HepG2 (cell line): ENCODE measurements around the gene RBM3. TPM values are rescaled to one million over a fixed set of nuclear protein-coding genes. Genes with fewer than 3 reads are reported as not detected.

Experiments
- ASH2L ChIP-seq: fragments of 300-600, 200-600 bp; sonication (generic); IDR thresholded peaks from 2 replicates; pipeline ENCODE4 v1.7.0; 2017; ENCODE audit warnings: low read depth, mild to moderate bottlenecking, moderate library complexity, mixed read lengths, low read length; ENCODE audit not compliant: insufficient read length
- BORCS8-MEF2B ChIP-seq: sonication (generic); formaldehyde crosslinking; IDR thresholded peaks from 2 replicates; pipeline ENCODE4 v1.8.0; 2022; ENCODE audit warnings: mild to moderate bottlenecking, missing genetic modification reagents
- ESRRA ChIP-seq: sonication (generic); formaldehyde crosslinking; IDR thresholded peaks from 2 replicates; pipeline ENCODE4 v1.5.1; 2020; ENCODE audit warnings: mild to moderate bottlenecking, low read depth, missing genetic modification reagents
- GABPB1 ChIP-seq: IDR thresholded peaks from 2 replicates; pipeline ENCODE4 v1.6.1; 2016; ENCODE audit warnings: mild to moderate bottlenecking, missing genetic modification reagents, moderate library complexity, missing compliant biosample characterization
- GATAD2A ChIP-seq: IDR thresholded peaks from 2 replicates; pipeline ENCODE4 v1.6.1; 2016
- MED13 ChIP-seq: sonication (generic); formaldehyde crosslinking; IDR thresholded peaks from 2 replicates; pipeline ENCODE4 v1.5.0; 2020; ENCODE audit warnings: missing genetic modification reagents
- MED8 ChIP-seq: sonication (generic); formaldehyde crosslinking; IDR thresholded peaks from 2 replicates; pipeline ENCODE4 v1.8.1; 2023; ENCODE audit warnings: mild to moderate bottlenecking, missing genetic modification reagents; ENCODE audit not compliant: insufficient replicate concordance
- NCOA5 ChIP-seq: sonication (generic); formaldehyde crosslinking; IDR thresholded peaks from 2 replicates; pipeline ENCODE4 v1.4.0; 2020; ENCODE audit warnings: missing genetic modification reagents
- NFE2L1 ChIP-seq: sonication (generic); formaldehyde crosslinking; IDR thresholded peaks from 2 replicates; pipeline ENCODE4 v1.4.0; 2020; ENCODE audit warnings: missing genetic modification reagents, mild to moderate bottlenecking, borderline replicate concordance
- NFE2L2 ChIP-seq: fragments of 150-350 bp; IDR thresholded peaks from 2 replicates; pipeline ENCODE4 v1.6.1; 2014; ENCODE audit warnings: low read length
- NRL ChIP-seq: sonication (generic); formaldehyde crosslinking; IDR thresholded peaks from 2 replicates; pipeline ENCODE4 v1.5.0; 2020; ENCODE audit warnings: missing genetic modification reagents, mild to moderate bottlenecking, moderate library complexity, borderline replicate concordance
- POGZ ChIP-seq: sonication (generic); formaldehyde crosslinking; IDR thresholded peaks from 2 replicates; pipeline ENCODE4 v1.4.0; 2020; ENCODE audit warnings: mild to moderate bottlenecking, missing genetic modification reagents
- RNF2 ChIP-seq: fragments of 450-650 bp; conservative IDR thresholded peaks from 2 replicates; pipeline ENCODE4 v1.6.1; 2016; ENCODE audit warnings: low read depth
- SAFB2 ChIP-seq: sonication (generic); formaldehyde crosslinking; IDR thresholded peaks from 2 replicates; pipeline ENCODE4 v1.5.1; 2020; ENCODE audit warnings: missing genetic modification reagents, low read depth, mild to moderate bottlenecking, borderline replicate concordance
- SP1 ChIP-seq, 2 experiments: fragments of 450-650 bp in 1 of 2; sonication (generic) in 1 of 2; formaldehyde crosslinking in 1 of 2; IDR thresholded peaks; 2 replicates each; pipeline versions ENCODE4 v1.4.0 to v1.6.1; 2016 to 2020; ENCODE audit warnings: missing genetic modification reagents in 1 of 2
- ZNF343 ChIP-seq: sonication (generic); formaldehyde crosslinking; IDR thresholded peaks from 2 replicates; pipeline ENCODE4 v1.4.0; 2020; ENCODE audit warnings: mild to moderate bottlenecking, missing genetic modification reagents
- ZNF496 ChIP-seq: sonication (generic); formaldehyde crosslinking; IDR thresholded peaks from 2 replicates; pipeline ENCODE4 v1.8.1; 2023; ENCODE audit warnings: mild to moderate bottlenecking, moderate library complexity, missing genetic modification reagents; ENCODE audit not compliant: insufficient replicate concordance
- ZNF567 ChIP-seq: sonication (generic); formaldehyde crosslinking; IDR thresholded peaks from 2 replicates; pipeline ENCODE4 v1.8.1; 2023; ENCODE audit warnings: mild to moderate bottlenecking, missing genetic modification reagents, borderline replicate concordance
- ZNF670 ChIP-seq: sonication (generic); formaldehyde crosslinking; IDR thresholded peaks from 2 replicates; pipeline ENCODE4 v1.8.0; 2022; ENCODE audit warnings: mild to moderate bottlenecking, missing genetic modification reagents, borderline replicate concordance
- polyA plus RNA-seq, 8 experiments: library from polyadenylated mRNA; depleted of rRNA in 3 of 8; stranded (reverse) in 7 of 8; unstranded in 1 of 8; fragments of >200 nt; fragmentation: Illumina TruSeq in 4 of 8; extraction: Trizol in 4 of 8; gene quantifications; 2 replicates each; pipeline versions ENCODE4 v1.2.1 to v1.2.3, GENCODE V29; 2011 to 2016; ENCODE audit warnings: low read depth in 4 of 8, missing spikeins in 1 of 8, mixed read lengths in 1 of 8; ENCODE audit not compliant: insufficient read depth in 1 of 8
- total RNA-seq, 5 experiments: library from RNA; depleted of rRNA; stranded (reverse); fragments of >200 nt; fragmentation: Illumina TruSeq; extraction: Trizol; gene quantifications; 2 replicates each; pipeline ENCODE4 v1.2.3, GENCODE V29; 2016; ENCODE audit warnings: low read depth in 1 of 5
- TF ChIP-seq, protein P1 (sequence below): sonication (generic); formaldehyde crosslinking; IDR thresholded peaks from 2 replicates; pipeline ENCODE4 v1.4.0; 2020; ENCODE audit warnings: missing genetic modification reagents, borderline replicate concordance
- TF ChIP-seq, protein P2 (sequence below): sonication (generic); formaldehyde crosslinking; IDR thresholded peaks from 2 replicates; pipeline ENCODE4 v1.4.0; 2020; ENCODE audit warnings: low read depth, mild to moderate bottlenecking, missing genetic modification reagents
- TF ChIP-seq, protein P3 (sequence below): IDR thresholded peaks from 2 replicates; pipeline ENCODE4 v1.6.1; 2018; ENCODE audit warnings: missing genetic modification reagents, mild to moderate bottlenecking, missing compliant biosample characterization
- TF ChIP-seq, protein P4 (sequence below): IDR thresholded peaks from 2 replicates; pipeline ENCODE4 v1.6.1; 2016; ENCODE audit warnings: mild to moderate bottlenecking, missing biosample characterization, missing genetic modification reagents

The RBM3 gene
- total and polyA plus RNA-seq, 2 of the 13 experiments (the other 11 are each of a cell fraction or from before 2014, with no cell fraction given), result 123 to 182 TPM

DNA sequence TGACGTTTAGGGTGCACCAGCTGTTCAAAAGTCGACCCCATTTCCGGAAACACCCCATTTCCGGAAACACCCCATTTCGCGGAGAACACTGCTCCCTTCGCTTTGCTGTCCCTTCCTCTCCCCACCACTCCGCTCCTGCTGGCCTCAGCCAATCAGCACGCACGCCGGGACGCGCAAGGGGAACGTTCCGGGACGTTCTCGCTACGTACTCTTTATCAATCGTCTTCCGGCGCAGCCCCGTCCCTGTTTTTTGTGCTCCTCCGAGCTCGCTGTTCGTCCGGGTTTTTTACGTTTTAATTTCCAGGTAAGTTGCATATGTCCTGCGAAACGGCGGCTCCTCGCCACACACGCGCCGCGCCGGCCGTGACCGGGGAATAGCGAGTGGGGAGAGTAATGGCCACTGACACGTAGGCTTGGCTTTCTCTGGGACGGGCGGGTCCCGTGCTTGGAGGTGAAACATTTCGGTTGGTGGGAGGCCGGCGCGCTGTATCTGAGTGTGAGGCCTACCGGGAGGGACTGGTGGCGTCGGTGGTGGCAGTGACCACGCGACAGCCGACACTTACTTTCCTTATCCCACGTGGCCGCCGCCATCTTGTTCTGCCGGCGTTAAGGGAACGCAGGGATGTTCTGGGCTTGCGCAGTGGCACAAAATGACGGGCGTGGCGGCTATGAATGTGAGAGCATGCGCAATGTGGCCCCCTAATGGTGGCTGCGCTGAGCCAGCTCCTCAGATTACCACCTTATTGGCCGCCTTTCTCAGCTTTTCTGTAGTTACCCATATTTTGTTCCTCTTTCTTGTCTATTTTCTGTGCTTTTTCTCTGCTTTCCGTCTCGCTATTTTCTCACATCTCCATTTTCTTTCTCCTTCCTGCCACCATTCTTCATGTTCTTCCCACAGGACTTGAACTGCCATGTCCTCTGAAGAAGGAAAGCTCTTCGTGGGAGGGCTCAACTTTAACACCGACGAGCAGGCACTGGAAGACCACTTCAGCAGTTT is at the start of gene RBM3 (continued):
- TF ChIP-seq, protein P1, sequence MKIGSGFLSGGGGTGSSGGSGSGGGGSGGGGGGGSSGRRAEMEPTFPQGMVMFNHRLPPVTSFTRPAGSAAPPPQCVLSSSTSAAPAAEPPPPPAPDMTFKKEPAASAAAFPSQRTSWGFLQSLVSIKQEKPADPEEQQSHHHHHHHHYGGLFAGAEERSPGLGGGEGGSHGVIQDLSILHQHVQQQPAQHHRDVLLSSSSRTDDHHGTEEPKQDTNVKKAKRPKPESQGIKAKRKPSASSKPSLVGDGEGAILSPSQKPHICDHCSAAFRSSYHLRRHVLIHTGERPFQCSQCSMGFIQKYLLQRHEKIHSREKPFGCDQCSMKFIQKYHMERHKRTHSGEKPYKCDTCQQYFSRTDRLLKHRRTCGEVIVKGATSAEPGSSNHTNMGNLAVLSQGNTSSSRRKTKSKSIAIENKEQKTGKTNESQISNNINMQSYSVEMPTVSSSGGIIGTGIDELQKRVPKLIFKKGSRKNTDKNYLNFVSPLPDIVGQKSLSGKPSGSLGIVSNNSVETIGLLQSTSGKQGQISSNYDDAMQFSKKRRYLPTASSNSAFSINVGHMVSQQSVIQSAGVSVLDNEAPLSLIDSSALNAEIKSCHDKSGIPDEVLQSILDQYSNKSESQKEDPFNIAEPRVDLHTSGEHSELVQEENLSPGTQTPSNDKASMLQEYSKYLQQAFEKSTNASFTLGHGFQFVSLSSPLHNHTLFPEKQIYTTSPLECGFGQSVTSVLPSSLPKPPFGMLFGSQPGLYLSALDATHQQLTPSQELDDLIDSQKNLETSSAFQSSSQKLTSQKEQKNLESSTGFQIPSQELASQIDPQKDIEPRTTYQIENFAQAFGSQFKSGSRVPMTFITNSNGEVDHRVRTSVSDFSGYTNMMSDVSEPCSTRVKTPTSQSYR, result no peak
- TF ChIP-seq ZNF670 (no peak), NFE2L1 (CRISPR knock-in tag) (no peak), GATAD2A (CRISPR knock-in tag) (no peak), MED13 (CRISPR knock-in tag) (no peak), ZNF496 (CRISPR knock-in tag) (no peak), NFE2L2 (no peak), NRL (CRISPR knock-in tag) (peak; percentile 32; the same call in 1 of the 2 replicates), ESRRA (no peak), SAFB2 (CRISPR knock-in tag) (no peak), ZNF567 (CRISPR knock-in tag) (no peak), BORCS8-MEF2B (CRISPR knock-in tag) (peak; percentile 75), NCOA5 (CRISPR knock-in tag) (no peak), ASH2L (peak; percentile 51), SP1 (IDR thresholded peaks at IDR 0.05) (no peak), SP1 (CRISPR knock-in tag; IDR thresholded peaks at IDR 0.05) (peak; percentile 63), RNF2 (peak; percentile 90), POGZ (peak; percentile 48; the same call in 1 of the 2 replicates), ZNF343 (no peak), MED8 (CRISPR knock-in tag) (peak; percentile 67), GABPB1 (peak; percentile 93)
- TF ChIP-seq, protein P2, sequence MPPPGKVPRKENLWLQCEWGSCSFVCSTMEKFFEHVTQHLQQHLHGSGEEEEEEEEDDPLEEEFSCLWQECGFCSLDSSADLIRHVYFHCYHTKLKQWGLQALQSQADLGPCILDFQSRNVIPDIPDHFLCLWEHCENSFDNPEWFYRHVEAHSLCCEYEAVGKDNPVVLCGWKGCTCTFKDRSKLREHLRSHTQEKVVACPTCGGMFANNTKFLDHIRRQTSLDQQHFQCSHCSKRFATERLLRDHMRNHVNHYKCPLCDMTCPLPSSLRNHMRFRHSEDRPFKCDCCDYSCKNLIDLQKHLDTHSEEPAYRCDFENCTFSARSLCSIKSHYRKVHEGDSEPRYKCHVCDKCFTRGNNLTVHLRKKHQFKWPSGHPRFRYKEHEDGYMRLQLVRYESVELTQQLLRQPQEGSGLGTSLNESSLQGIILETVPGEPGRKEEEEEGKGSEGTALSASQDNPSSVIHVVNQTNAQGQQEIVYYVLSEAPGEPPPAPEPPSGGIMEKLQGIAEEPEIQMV (CRISPR knock-in tag), result no peak
- TF ChIP-seq, protein P3, sequence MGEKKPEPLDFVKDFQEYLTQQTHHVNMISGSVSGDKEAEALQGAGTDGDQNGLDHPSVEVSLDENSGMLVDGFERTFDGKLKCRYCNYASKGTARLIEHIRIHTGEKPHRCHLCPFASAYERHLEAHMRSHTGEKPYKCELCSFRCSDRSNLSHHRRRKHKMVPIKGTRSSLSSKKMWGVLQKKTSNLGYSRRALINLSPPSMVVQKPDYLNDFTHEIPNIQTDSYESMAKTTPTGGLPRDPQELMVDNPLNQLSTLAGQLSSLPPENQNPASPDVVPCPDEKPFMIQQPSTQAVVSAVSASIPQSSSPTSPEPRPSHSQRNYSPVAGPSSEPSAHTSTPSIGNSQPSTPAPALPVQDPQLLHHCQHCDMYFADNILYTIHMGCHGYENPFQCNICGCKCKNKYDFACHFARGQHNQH (CRISPR knock-in tag), result peak; percentile 57
- TF ChIP-seq, protein P4, sequence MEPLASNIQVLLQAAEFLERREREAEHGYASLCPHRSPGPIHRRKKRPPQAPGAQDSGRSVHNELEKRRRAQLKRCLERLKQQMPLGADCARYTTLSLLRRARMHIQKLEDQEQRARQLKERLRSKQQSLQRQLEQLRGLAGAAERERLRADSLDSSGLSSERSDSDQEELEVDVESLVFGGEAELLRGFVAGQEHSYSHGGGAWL, result 0 out of 2 replicates have a peak, but pooled peaks have one; percentile 25
